Smooth muscle cell (in vitro differentiated cells): ENCODE measurements around the gene MIGA1. TPM values are rescaled to one million over a fixed set of nuclear protein-coding genes. Genes with fewer than 3 reads are reported as not detected.

Experiments used
- DNase-seq: peaks from one replicate; lab custom pipeline; 2025; ENCODE audit not compliant: unreplicated experiment; lab: John Stamatoyannopoulos, UW
- H2AFZ ChIP-seq: fragments of 200-600 bp; sonication (generic); 2 replicates; pipeline ENCODE4 v1.6.0; 2016; ENCODE audit warnings: antibody characterized with exemption, low read depth, mild to moderate bottlenecking
- H3F3A ChIP-seq: fragments of 200-600 bp; sonication (generic); 2 replicates; pipeline ENCODE4 v1.6.0; 2017; ENCODE audit warnings: antibody characterized with exemption, low read depth
- H3K27ac ChIP-seq: fragments of 200-600 bp; sonication (generic); 2 replicates; pipeline ENCODE4 v1.5.1; 2016; ENCODE audit warnings: low read depth, mild to moderate bottlenecking
- H3K27me3 ChIP-seq: fragments of 200-600 bp; sonication (generic); 2 replicates; pipeline ENCODE4 v1.6.1; 2016; ENCODE audit warnings: low read depth, mild to moderate bottlenecking
- H3K36me3 ChIP-seq: fragments of 200-600 bp; sonication (generic); 2 replicates; pipeline ENCODE4 v1.5.1; 2016; ENCODE audit warnings: low read depth
- H3K4me1 ChIP-seq: fragments of 200-600 bp; sonication (generic); 2 replicates; pipeline ENCODE4 v1.5.1; 2016; ENCODE audit warnings: low read depth
- H3K4me2 ChIP-seq: fragments of 200-600 bp; sonication (generic); 2 replicates; pipeline ENCODE4 v1.6.0; 2016; ENCODE audit warnings: mild to moderate bottlenecking
- H3K4me3 ChIP-seq: fragments of 200-600 bp; sonication (generic); 2 replicates; pipeline ENCODE4 v1.5.1; 2016; ENCODE audit warnings: mild to moderate bottlenecking
- H3K79me2 ChIP-seq: fragments of 200-600 bp; sonication (generic); 2 replicates; pipeline ENCODE4 v1.6.0; 2016; ENCODE audit warnings: low read depth, mild to moderate bottlenecking
- H3K9ac ChIP-seq: fragments of 200-600 bp; sonication (generic); 2 replicates; pipeline ENCODE4 v1.6.0; 2016; ENCODE audit warnings: low read depth
- H3K9me3 ChIP-seq: fragments of 200-600 bp; sonication (generic); replicated peaks from 2 replicates; pipeline ENCODE4 v1.5.1; 2016; ENCODE audit warnings: low read depth
- H4K20me1 ChIP-seq: fragments of 200-600 bp; sonication (generic); 2 replicates; pipeline ENCODE4 v1.6.0; 2016; ENCODE audit warnings: low read depth
- WGBS: methylation state at CpG from one replicate; pipeline ENCODE4 v1.1.7; 2016; ENCODE audit warnings: low lambda C conversion rate; 5-methylcytosine and 5-hydroxymethylcytosine counted together
- polyA plus RNA-seq: library from polyadenylated mRNA; unstranded; fragments of >200 nt; fragmentation: Nextera tagmentation; extraction: Ambion mirVana; gene quantifications from 2 replicates; pipeline ENCODE4 v1.2.1, GENCODE V29; 2016
- total RNA-seq: library from RNA; depleted of rRNA; stranded (reverse); fragments of >200 nt; gene quantifications from 2 replicates; pipeline ENCODE4 v1.2.3, GENCODE V29; 2014
- TF ChIP-seq, protein P1 (sequence below): fragments of 200-600 bp; sonication (generic); IDR thresholded peaks from 2 replicates; pipeline ENCODE4 v1.5.1; 2017; ENCODE audit warnings: borderline replicate concordance, mild to moderate bottlenecking, antibody characterized with exemption; ENCODE audit not compliant: insufficient read depth, poor library complexity, severe bottlenecking

MIGA1 gene
- total and polyA plus RNA-seq, 2 experiments from 2014 or later: 6.6 to 22.7 TPM

DNA sequence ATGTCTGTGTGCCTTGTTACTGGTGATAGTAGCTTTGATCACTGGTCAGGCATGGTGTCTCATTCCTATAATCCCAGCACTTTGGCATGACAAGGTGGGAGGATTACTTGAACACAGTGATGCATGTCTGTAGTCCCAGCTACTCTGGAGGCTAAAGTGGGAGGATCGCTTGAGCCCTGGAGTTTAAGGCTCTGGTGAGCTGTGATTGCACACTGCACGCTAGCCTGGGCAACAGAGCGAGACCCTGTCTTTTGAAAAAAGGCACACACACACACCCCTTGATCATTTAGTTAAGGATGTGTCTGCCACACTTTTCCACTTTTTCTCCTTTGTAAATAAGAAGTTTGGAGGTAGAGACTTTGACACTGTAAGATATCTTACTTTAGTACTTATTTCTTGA lies 15.1 kb downstream of the MIGA1 start:
- Histone ChIP-seq H3K4me3 (no peak overlapping the region), H4K20me1 (peaks cover 24% of the 10 kb centered on the region), H3K79me2 (peaks cover 22% of the 10 kb centered on the region), H3K4me2 (no peak overlapping the region), H3K27ac (no peak overlapping the region), H3K27me3 (no peaks in the 10 kb centered on the region), H3F3A (no peaks in the 10 kb centered on the region), H3K4me1 (no peaks in the 10 kb centered on the region), H3K9ac (no peak overlapping the region), H3K36me3 (peaks cover 2% of the 10 kb centered on the region), H2AFZ (no peak overlapping the region), H3K9me3 (no peaks in the 10 kb centered on the region)
- DNase-seq: no peak
- TF ChIP-seq, protein P1, sequence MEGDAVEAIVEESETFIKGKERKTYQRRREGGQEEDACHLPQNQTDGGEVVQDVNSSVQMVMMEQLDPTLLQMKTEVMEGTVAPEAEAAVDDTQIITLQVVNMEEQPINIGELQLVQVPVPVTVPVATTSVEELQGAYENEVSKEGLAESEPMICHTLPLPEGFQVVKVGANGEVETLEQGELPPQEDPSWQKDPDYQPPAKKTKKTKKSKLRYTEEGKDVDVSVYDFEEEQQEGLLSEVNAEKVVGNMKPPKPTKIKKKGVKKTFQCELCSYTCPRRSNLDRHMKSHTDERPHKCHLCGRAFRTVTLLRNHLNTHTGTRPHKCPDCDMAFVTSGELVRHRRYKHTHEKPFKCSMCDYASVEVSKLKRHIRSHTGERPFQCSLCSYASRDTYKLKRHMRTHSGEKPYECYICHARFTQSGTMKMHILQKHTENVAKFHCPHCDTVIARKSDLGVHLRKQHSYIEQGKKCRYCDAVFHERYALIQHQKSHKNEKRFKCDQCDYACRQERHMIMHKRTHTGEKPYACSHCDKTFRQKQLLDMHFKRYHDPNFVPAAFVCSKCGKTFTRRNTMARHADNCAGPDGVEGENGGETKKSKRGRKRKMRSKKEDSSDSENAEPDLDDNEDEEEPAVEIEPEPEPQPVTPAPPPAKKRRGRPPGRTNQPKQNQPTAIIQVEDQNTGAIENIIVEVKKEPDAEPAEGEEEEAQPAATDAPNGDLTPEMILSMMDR: no peak
- WGBS: 93% methylated on average over 3 of the region's 3 CpGs

DNA sequence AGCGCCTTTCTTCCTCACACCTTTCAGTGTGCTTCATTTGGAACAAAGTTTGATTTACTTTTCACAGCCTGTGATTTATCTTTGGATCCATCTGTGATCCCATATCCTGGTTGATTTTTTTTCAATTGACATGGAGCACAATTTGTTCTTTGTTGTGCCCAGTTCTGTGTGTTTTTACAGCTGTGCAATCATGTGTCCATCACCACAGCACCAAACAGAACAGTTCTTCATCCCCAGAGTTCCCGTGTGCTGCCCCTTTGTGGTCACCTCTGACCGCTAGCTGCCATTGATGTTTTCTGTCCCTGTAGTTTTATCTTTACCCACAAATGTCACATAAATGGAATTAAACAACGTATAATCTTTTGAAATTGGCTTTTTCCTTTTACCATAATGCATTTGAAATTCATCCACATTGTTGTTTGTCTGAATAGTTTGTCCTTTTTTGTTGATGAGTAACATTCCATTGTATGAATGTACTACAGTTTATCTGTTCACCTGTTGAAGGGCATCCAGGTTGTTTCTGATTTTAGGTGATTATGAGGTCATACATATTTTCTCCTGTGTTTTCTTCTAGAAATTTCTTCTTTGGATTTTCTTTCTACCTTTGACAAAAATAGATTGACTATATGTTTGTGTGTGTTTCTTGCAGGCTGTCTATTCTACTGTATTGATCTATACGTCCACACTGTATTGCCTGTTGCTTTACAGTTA lies 17.4 kb downstream of the MIGA1 start:
- peaks cover 27% of the 10 kb centered on the region for H3K79me2 ChIP-seq
- 90% methylated on average over 5 of the region's 5 CpGs for WGBS

DNA sequence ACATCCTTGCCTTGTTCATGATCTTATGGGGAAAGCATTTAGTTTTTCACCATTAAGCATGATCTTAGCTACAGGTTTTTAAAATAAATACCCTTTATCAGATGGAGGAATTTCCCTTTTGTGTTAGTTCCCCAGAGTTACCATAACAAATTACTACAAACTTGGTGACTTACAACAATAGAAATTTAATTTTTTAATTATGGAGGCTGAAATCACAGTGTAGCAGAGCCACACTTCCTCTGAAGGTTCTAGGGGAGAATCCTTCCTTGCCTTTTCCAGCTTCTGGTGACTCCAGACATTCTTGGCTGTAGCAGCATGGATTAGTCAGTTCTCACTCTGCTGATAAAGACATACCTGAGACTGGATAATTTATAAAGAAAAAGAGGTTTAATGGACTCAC lies 18.5 kb downstream of the MIGA1 start:
- TF ChIP-seq, protein P1: no peak
- no peaks in the 10 kb centered on the region for H3K9me3 ChIP-seq

More for the DNA sequence above, 17.4 kb downstream of the MIGA1 start:
- Histone ChIP-seq H3K9me3 (no peaks in the 10 kb centered on the region), H2AFZ (no peak overlapping the region), H3F3A (no peaks in the 10 kb centered on the region), H3K9ac (no peak overlapping the region), H3K4me2 (no peak overlapping the region), H3K4me3 (no peak overlapping the region), H4K20me1 (peaks cover 25% of the 10 kb centered on the region), H3K27me3 (no peaks in the 10 kb centered on the region), H3K4me1 (no peaks in the 10 kb centered on the region), H3K36me3 (peaks cover 3% of the 10 kb centered on the region), H3K27ac (no peak overlapping the region)
- TF ChIP-seq, protein P1: no peak
- DNase-seq: no peak

DNA sequence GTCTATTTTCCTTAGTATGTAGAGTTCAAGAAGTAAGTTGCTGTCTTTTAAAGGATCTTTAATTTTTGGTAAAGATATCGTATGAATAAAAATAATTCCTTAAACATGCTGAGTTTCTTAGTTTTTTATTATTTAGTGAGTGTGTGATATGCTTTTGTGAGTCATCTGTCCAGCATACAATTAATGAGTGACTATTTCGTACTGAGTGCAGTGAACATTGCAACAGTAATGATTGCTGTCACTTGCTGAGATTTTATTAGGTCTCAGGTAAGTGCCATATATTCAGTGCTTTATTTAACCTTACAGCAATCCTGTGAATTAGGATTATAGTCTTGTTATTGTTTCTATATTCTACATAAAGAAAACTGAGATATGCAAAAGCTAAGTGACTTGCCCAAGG lies 22.6 kb downstream of the MIGA1 start:
- H3K79me2 ChIP-seq: peaks cover 7% of the 10 kb centered on the region
- no peaks in the 10 kb centered on the region for H3K4me1 ChIP-seq
- no peak overlapping the region for H3K9ac ChIP-seq
- H4K20me1 ChIP-seq: peaks cover 12% of the 10 kb centered on the region
- no peak overlapping the region for H3K4me3 ChIP-seq
- TF ChIP-seq, protein P1: no peak
- H3K27me3 ChIP-seq: no peaks in the 10 kb centered on the region
- H3F3A ChIP-seq: no peaks in the 10 kb centered on the region
- peaks cover 8% of the 10 kb centered on the region for H3K36me3 ChIP-seq
- DNase-seq: no peak
- H3K4me2 ChIP-seq: no peak overlapping the region
- H3K9me3 ChIP-seq: no peaks in the 10 kb centered on the region
- H3K27ac ChIP-seq: no peak overlapping the region
- H2AFZ ChIP-seq: no peak overlapping the region
- WGBS: 92% methylated on average over 2 of the region's 2 CpGs

More for the DNA sequence above, 18.5 kb downstream of the MIGA1 start:
- Histone ChIP-seq H3K4me1 (no peaks in the 10 kb centered on the region), H2AFZ (no peak overlapping the region), H3F3A (no peaks in the 10 kb centered on the region), H3K79me2 (peaks cover 23% of the 10 kb centered on the region), H3K27me3 (no peaks in the 10 kb centered on the region), H4K20me1 (peaks cover 16% of the 10 kb centered on the region), H3K27ac (no peak overlapping the region), H3K9ac (no peak overlapping the region), H3K4me3 (no peak overlapping the region), H3K36me3 (peaks cover 3% of the 10 kb centered on the region), H3K4me2 (no peak overlapping the region)
- no peak for DNase-seq
